Endothelial cell of umbilical vein (primary cell): ENCODE measurements around the gene ZNF778.

Source experiments
- CTCF ChIP-seq, 2 donors: IDR thresholded peaks; 1 replicate in 1 of 2; 2 replicates in 1 of 2; pipeline ENCODE4 v1.5.1; 2011; ENCODE audit warnings: low read length in 2 of 2, mild to moderate bottlenecking in 2 of 2, moderate library complexity in 2 of 2, control low read depth in 1 of 2, inconsistent platforms in 1 of 2, low read depth in 1 of 2; ENCODE audit not compliant: insufficient read depth in 1 of 2; ENCODE audit errors: extremely low read depth in 1 of 2
- EZH2 ChIP-seq: IDR thresholded peaks from 2 replicates; pipeline ENCODE4 v1.6.1; 2012; ENCODE audit warnings: borderline replicate concordance, low read depth, mild to moderate bottlenecking, moderate library complexity, low read length, inconsistent platforms; ENCODE audit not compliant: severe bottlenecking
- MAX ChIP-seq: IDR thresholded peaks from 2 replicates; pipeline ENCODE4 v1.6.1; 2011; ENCODE audit not compliant: insufficient read depth, insufficient read length
- MYC ChIP-seq: IDR thresholded peaks from one replicate; pipeline ENCODE4 v1.6.1; 2011; ENCODE audit warnings: mild to moderate bottlenecking, low read depth, low read length
- POLR2A ChIP-seq: IDR thresholded peaks from 2 replicates; pipeline ENCODE4 v1.6.1; 2012; ENCODE audit warnings: low read depth, mild to moderate bottlenecking, control low read depth, low read length
- POLR2AphosphoS5 ChIP-seq: IDR thresholded peaks from 2 replicates; pipeline ENCODE4 v1.6.1; 2012; ENCODE audit warnings: low read depth, mild to moderate bottlenecking, control low read depth, low read length, moderate library complexity; ENCODE audit not compliant: insufficient read depth

- no peak for TF ChIP-seq CTCF (IDR thresholded peaks at IDR 0.05; ENCODE audit: extremely low read depth in 1 of 2, insufficient read depth in 1 of 2, low read depth in 1 of 2, low read length in 2 of 2)
- no peak for TF ChIP-seq POLR2A
- TF ChIP-seq MYC = no peak
- TF ChIP-seq EZH2 = no peak
- no peak for TF ChIP-seq POLR2AphosphoS5
- TF ChIP-seq MAX = no peak
Observed at GRCh38 chr16:89264800-89265550, 47.5 kb downstream of the ZNF778 start.
